ENCODE results near the gene SUPT3H.

Gene SUPT3H

DNA sequence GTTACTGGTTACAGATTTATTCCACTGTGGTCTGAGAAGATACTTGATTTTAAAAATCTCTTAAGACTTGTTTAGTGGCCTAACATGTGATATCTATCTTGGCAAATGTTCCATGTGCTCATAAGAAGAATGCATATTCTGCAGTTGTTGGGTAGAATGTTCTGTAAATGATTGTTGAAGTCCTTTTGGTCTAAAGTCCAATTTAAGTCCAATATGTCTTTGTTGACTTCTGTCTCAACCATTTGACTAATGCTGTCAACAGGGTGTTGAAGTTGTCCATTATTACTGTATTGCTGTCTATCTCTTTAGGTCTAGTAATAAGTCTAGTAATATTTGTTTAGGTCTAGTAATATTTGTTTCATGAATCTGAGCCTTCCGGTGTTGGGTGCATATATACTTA, 437.4 kb downstream of the SUPT3H start:
- no peaks in the 10 kb centered on the region for H3K36me3 ChIP-seq
- no peak overlapping the region for H3K4me3 ChIP-seq (ENCODE audit: low read depth, low read length)
- no peak overlapping the region for H3K27ac ChIP-seq
- TF ChIP-seq, protein P1, sequence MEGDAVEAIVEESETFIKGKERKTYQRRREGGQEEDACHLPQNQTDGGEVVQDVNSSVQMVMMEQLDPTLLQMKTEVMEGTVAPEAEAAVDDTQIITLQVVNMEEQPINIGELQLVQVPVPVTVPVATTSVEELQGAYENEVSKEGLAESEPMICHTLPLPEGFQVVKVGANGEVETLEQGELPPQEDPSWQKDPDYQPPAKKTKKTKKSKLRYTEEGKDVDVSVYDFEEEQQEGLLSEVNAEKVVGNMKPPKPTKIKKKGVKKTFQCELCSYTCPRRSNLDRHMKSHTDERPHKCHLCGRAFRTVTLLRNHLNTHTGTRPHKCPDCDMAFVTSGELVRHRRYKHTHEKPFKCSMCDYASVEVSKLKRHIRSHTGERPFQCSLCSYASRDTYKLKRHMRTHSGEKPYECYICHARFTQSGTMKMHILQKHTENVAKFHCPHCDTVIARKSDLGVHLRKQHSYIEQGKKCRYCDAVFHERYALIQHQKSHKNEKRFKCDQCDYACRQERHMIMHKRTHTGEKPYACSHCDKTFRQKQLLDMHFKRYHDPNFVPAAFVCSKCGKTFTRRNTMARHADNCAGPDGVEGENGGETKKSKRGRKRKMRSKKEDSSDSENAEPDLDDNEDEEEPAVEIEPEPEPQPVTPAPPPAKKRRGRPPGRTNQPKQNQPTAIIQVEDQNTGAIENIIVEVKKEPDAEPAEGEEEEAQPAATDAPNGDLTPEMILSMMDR (IDR thresholded peaks at IDR 0.05; ENCODE audit: low read depth, low read length), result no peak
- H3K27me3 ChIP-seq (ENCODE audit: insufficient read depth, low read depth, severe bottlenecking), result no peaks in the 10 kb centered on the region
- peaks cover 2% of the 10 kb centered on the region for H3K9me3 ChIP-seq (ENCODE audit: severe bottlenecking)
- no peak for DNase-seq

GRCh38 chr6:44935693-44936300, 441.9 kb downstream of the SUPT3H start:
- H3K4me3 ChIP-seq (ENCODE audit: low read depth, low read length), result no peak overlapping the region
- TF ChIP-seq, protein P1 (IDR thresholded peaks at IDR 0.05; ENCODE audit: low read depth, low read length), result no peak
- no peak for DNase-seq
- H3K9me3 ChIP-seq (ENCODE audit: severe bottlenecking), result peaks cover 2% of the 10 kb centered on the region
- H3K36me3 ChIP-seq, result no peaks in the 10 kb centered on the region; the same call in 1 of the 2 replicates
- no peak overlapping the region for H3K27ac ChIP-seq
- H3K27me3 ChIP-seq (ENCODE audit: insufficient read depth, low read depth, severe bottlenecking), result no peaks in the 10 kb centered on the region

GRCh38 chr6:44933108-44933507, 444.6 kb downstream of the SUPT3H start:
- Histone ChIP-seq H3K27me3 (ENCODE audit: insufficient read depth, low read depth, severe bottlenecking) (no peaks in the 10 kb centered on the region), H3K27ac (no peak overlapping the region), H3K9me3 (ENCODE audit: severe bottlenecking) (no peaks in the 10 kb centered on the region), H3K36me3 (no peaks in the 10 kb centered on the region; the same call in 1 of the 2 replicates), H3K4me3 (ENCODE audit: low read depth, low read length) (no peak overlapping the region)
- no peak for DNase-seq
- TF ChIP-seq, protein P1 (IDR thresholded peaks at IDR 0.05; ENCODE audit: low read depth, low read length), result no peak

GRCh38 chr6:44932651-44933091, 445.1 kb downstream of the SUPT3H start:
- Histone ChIP-seq H3K4me3 (ENCODE audit: low read depth, low read length) (no peak overlapping the region), H3K27ac (no peak overlapping the region), H3K36me3 (no peaks in the 10 kb centered on the region; the same call in 1 of the 2 replicates), H3K9me3 (ENCODE audit: severe bottlenecking) (no peaks in the 10 kb centered on the region), H3K27me3 (ENCODE audit: insufficient read depth, low read depth, severe bottlenecking) (no peaks in the 10 kb centered on the region)
- TF ChIP-seq, protein P1 (IDR thresholded peaks at IDR 0.05; ENCODE audit: low read depth, low read length), result no peak
- no peak for DNase-seq

GRCh38 chr6:44931385-44931784, 446.3 kb downstream of the SUPT3H start:
- Histone ChIP-seq H3K36me3 (no peaks in the 10 kb centered on the region; the same call in 1 of the 2 replicates), H3K27ac (no peak overlapping the region), H3K9me3 (ENCODE audit: severe bottlenecking) (no peaks in the 10 kb centered on the region), H3K27me3 (ENCODE audit: insufficient read depth, low read depth, severe bottlenecking) (no peaks in the 10 kb centered on the region), H3K4me3 (ENCODE audit: low read depth, low read length) (no peak overlapping the region)
- TF ChIP-seq, protein P1 (IDR thresholded peaks at IDR 0.05; ENCODE audit: low read depth, low read length), result no peak
- DNase-seq, result no peak

GRCh38 chr6:44926556-44926955, 451.2 kb downstream of the SUPT3H start:
- H3K27ac ChIP-seq, result no peak overlapping the region
- DNase-seq, result no peak

More at GRCh38 chr6:44926556-44926955, 451.2 kb downstream of the SUPT3H start:
- no peaks in the 10 kb centered on the region for H3K9me3 ChIP-seq (ENCODE audit: severe bottlenecking)
- no peaks in the 10 kb centered on the region for H3K27me3 ChIP-seq (ENCODE audit: insufficient read depth, low read depth, severe bottlenecking)
- TF ChIP-seq, protein P1 (IDR thresholded peaks at IDR 0.05; ENCODE audit: low read depth, low read length), result no peak
- H3K4me3 ChIP-seq (ENCODE audit: low read depth, low read length), result no peak overlapping the region
- H3K36me3 ChIP-seq, result no peaks in the 10 kb centered on the region

Data from WERI-Rb-1 (cell line).